IMR-90 (cell line): Measurements from ENCODE around the gene TIGD2. TPM values are rescaled to one million over a fixed set of nuclear protein-coding genes. Genes with fewer than 3 reads are reported as not detected.

ENCODE experiments used
- ATAC-seq: fragments of 200-7000 bp; cut with Tn5 transposase; 2 replicates; pipeline ENCODE4 v1.9.1; 2020; ENCODE audit warnings: low read depth, mild to moderate bottlenecking, moderate library complexity
- BruUV-seq: library from RNA; stranded (reverse); fragments of 400-500 nt; replicated peaks from 2 replicates; lab custom pipeline; 2021; lab: Mats Ljungman, UMichigan
- CTCF ChIA-PET: fragments of 300-600 bp; formaldehyde crosslinking; extraction: SDS; loops from one replicate; lab custom pipeline; 2021; ENCODE audit warnings: antibody characterized with exemption; lab: Yijun Ruan, JAX
- POLR2A ChIA-PET: fragments of 300-600 bp; sonication (Branson Sonifier 250); formaldehyde crosslinking; loops from one replicate; lab custom pipeline; 2022; ENCODE audit warnings: antibody characterized with exemption; ENCODE audit not compliant: unreplicated experiment; lab: Charles Lee
- DNase-seq: peaks from one replicate; pipeline ENCODE4 v3.0.0; 2013
- H2AFZ ChIP-seq: replicated peaks from 2 replicates; pipeline ENCODE3; 2013; ENCODE audit warnings: low read length, mild to moderate bottlenecking; ENCODE audit not compliant: poor library complexity
- H2AK5ac ChIP-seq: 2 replicates; pipeline ENCODE4 v1.6.1; 2013; ENCODE audit warnings: low read depth, low read length, inconsistent platforms
- H2AK9ac ChIP-seq: replicated peaks from 2 replicates; pipeline ENCODE3; 2013; ENCODE audit warnings: mild to moderate bottlenecking, low read depth, low read length, moderate library complexity; ENCODE audit not compliant: poor library complexity
- H2BK120ac ChIP-seq: 2 replicates; pipeline ENCODE4 v1.6.1; 2013; ENCODE audit warnings: low read depth, low read length, inconsistent platforms
- H2BK15ac ChIP-seq: 3 replicates; pipeline ENCODE4 v1.6.1; 2013; ENCODE audit warnings: low read depth, low read length, inconsistent platforms
- H2BK20ac ChIP-seq: 2 replicates; pipeline ENCODE4 v1.6.1; 2013; ENCODE audit warnings: low read depth, mild to moderate bottlenecking, inconsistent platforms, low read length, moderate library complexity
- H2BK5ac ChIP-seq: 2 replicates; pipeline ENCODE4 v1.6.1; 2013; ENCODE audit warnings: mild to moderate bottlenecking, low read depth, low read length, inconsistent platforms; ENCODE audit not compliant: poor library complexity, severe bottlenecking
- H3K14ac ChIP-seq: replicated peaks from 2 replicates; pipeline ENCODE4 v1.6.1; 2013; ENCODE audit warnings: low read depth, low read length, inconsistent platforms
- H3K18ac ChIP-seq: 2 replicates; pipeline ENCODE4 v1.6.1; 2013; ENCODE audit warnings: low read depth, low read length, control low read depth
- H3K23ac ChIP-seq: 2 replicates; pipeline ENCODE4 v1.6.1; 2013; ENCODE audit warnings: low read depth, low read length, inconsistent platforms
- H3K27ac ChIP-seq: 2 replicates; pipeline ENCODE4 v1.5.1; 2013; ENCODE audit warnings: mild to moderate bottlenecking, control low read depth, low read length; ENCODE audit not compliant: insufficient read depth
- H3K27me3 ChIP-seq: 2 replicates; pipeline ENCODE4 v1.6.1; 2013; ENCODE audit warnings: low read length; ENCODE audit not compliant: control insufficient read depth, insufficient read depth
- H3K36me3 ChIP-seq: 2 replicates; pipeline ENCODE4 v1.6.1; 2013; ENCODE audit warnings: low read length, mixed read lengths; ENCODE audit not compliant: control insufficient read depth, insufficient read depth
- H3K4ac ChIP-seq: 2 replicates; pipeline ENCODE4 v1.6.1; 2013; ENCODE audit warnings: low read depth, low read length, inconsistent platforms
- H3K4me1 ChIP-seq: 2 replicates; pipeline ENCODE4 v1.6.1; 2013; ENCODE audit warnings: low read length, mixed read lengths; ENCODE audit not compliant: control insufficient read depth, insufficient read depth
- H3K4me2 ChIP-seq: 2 replicates; pipeline ENCODE4 v1.6.1; 2013; ENCODE audit warnings: low read depth, mild to moderate bottlenecking, control low read depth, low read length, moderate library complexity
- H3K4me3 ChIP-seq: 2 replicates; pipeline ENCODE4 v1.5.1; 2013; ENCODE audit warnings: low read depth, mild to moderate bottlenecking, control low read depth, low read length, moderate library complexity; ENCODE audit not compliant: insufficient read depth
- H3K56ac ChIP-seq: 2 replicates; pipeline ENCODE4 v1.6.1; 2013; ENCODE audit warnings: low read length, inconsistent platforms; ENCODE audit not compliant: insufficient read depth; ENCODE audit errors: extremely low read depth
- H3K79me1 ChIP-seq, 2 experiments: 2 replicates each; pipeline ENCODE4 v1.6.1; 2013; ENCODE audit warnings: low read length in 2 of 2, inconsistent platforms in 1 of 2, low read depth in 1 of 2
- H3K9ac ChIP-seq: 2 replicates; pipeline ENCODE4 v1.6.1; 2013; ENCODE audit warnings: low read depth, low read length, control low read depth
- H3K9me1 ChIP-seq: 2 replicates; pipeline ENCODE4 v1.6.1; 2013; ENCODE audit warnings: low read length, inconsistent platforms; ENCODE audit not compliant: insufficient read depth
- H3K9me3 ChIP-seq: 2 replicates; pipeline ENCODE4 v1.6.1; 2013; ENCODE audit warnings: low read length; ENCODE audit not compliant: control insufficient read depth, insufficient read depth
- H4K20me1 ChIP-seq: 2 replicates; pipeline ENCODE4 v1.6.1; 2013; ENCODE audit warnings: low read length, inconsistent platforms; ENCODE audit not compliant: insufficient read depth
- H4K5ac ChIP-seq: 2 replicates; pipeline ENCODE4 v1.6.1; 2013; ENCODE audit warnings: mild to moderate bottlenecking, low read depth, low read length, control low read depth
- H4K8ac ChIP-seq, 2 experiments: 2 replicates each; pipeline ENCODE4 v1.6.1; 2013; ENCODE audit warnings: low read depth in 2 of 2, low read length in 2 of 2, control low read depth in 1 of 2, inconsistent platforms in 1 of 2
- H4K91ac ChIP-seq: 2 replicates; pipeline ENCODE4 v1.6.1; 2013; ENCODE audit warnings: low read depth, low read length, inconsistent platforms; ENCODE audit not compliant: insufficient read depth
- CHD1 ChIP-seq: IDR thresholded peaks from 2 replicates; pipeline ENCODE4 v1.6.1; 2012; ENCODE audit warnings: low read depth, low read length, improper control_type of control experiment
- CTCF ChIP-seq: conservative IDR thresholded peaks from 2 replicates; pipeline ENCODE4 v1.5.1; 2012; ENCODE audit warnings: mild to moderate bottlenecking, low read depth, low read length, improper control_type of control experiment
- NFE2L2 ChIP-seq: fragments of 150-350 bp; IDR thresholded peaks from 2 replicates; pipeline ENCODE4 v1.6.1; 2016; ENCODE audit warnings: low read depth, mild to moderate bottlenecking, low read length
- RCOR1 ChIP-seq: IDR thresholded peaks from 2 replicates; pipeline ENCODE4 v1.6.1; 2012; ENCODE audit warnings: mild to moderate bottlenecking, low read length, improper control_type of control experiment; ENCODE audit not compliant: insufficient replicate concordance
- RFX5 ChIP-seq: IDR thresholded peaks from 2 replicates; pipeline ENCODE4 v1.8.0; 2012; ENCODE audit warnings: low read depth, mild to moderate bottlenecking, low read length, moderate library complexity
- SMC3 ChIP-seq: fragments of 150-350 bp; IDR thresholded peaks from 2 replicates; pipeline ENCODE4 v1.6.1; 2016; ENCODE audit warnings: low read depth, mild to moderate bottlenecking, antibody characterized with exemption, low read length, moderate library complexity
- WGBS, 2 experiments: methylation state at CpG; one replicate each; pipeline versions ENCODE4 v1.1.5 to v1.1.7; 2013; ENCODE audit warnings: missing lambda C conversion rate in 2 of 2; ENCODE audit not compliant: insufficient read length in 1 of 2; ENCODE audit errors: extremely low coverage in 2 of 2; 5-methylcytosine and 5-hydroxymethylcytosine counted together
- dilution Hi-C: fragments of 300-500 bp; cut with HindIII; formaldehyde crosslinking; loops from one replicate; pipeline ENCODE4 v1.14.3; 2018; ENCODE audit warnings: low sequenced_read_pairs; ENCODE audit not compliant: unreplicated experiment
- in situ Hi-C: fragments of 300-500 bp; cut with MboI; formaldehyde crosslinking; loops from 3 replicates; pipeline ENCODE4 v1.14.3; 2019; ENCODE audit warnings: low sequenced_read_pairs, inconsistent platforms, mixed read lengths
- intact Hi-C: fragments of 100-400 bp; cut with micrococcal nuclease; formaldehyde crosslinking; loops from 2 replicates; pipeline ENCODE4 v1.10.0; 2022
- polyA plus RNA-seq, 3 experiments: library from polyadenylated mRNA; depleted of rRNA; stranded (reverse); fragments of >200 nt; gene quantifications; 2 replicates each; pipeline ENCODE4 v1.2.3, GENCODE V29; 2012; ENCODE audit warnings: low replicate concordance in 1 of 3
- total RNA-seq: library from RNA; depleted of rRNA; stranded (reverse); fragments of >200 nt; gene quantifications from 2 replicates; pipeline ENCODE4 v1.2.3, GENCODE V29; 2012

The TIGD2 gene
- total and polyA plus RNA-seq, 2 of the 4 experiments (the other 2 are of a cell fraction), result 5.6 to 12.4 TPM

GRCh38 chr4:89123451-89123851 lies 12.1 kb downstream of the TIGD2 start:
- ChIA-PET POLR2A (interaction anchor here (0.5 to 0.6 kb wide), 2 partner anchors 194 to 557 kb away, joined by 3 to 10 read pairs; no protein-coding TSS in a partner anchor), CTCF (interaction anchor here (0.6 to 1.2 kb wide), 5 partner anchors 14 to 462 kb away, joined by 3 to 4 read pairs (median 3); no protein-coding TSS in a partner anchor)
- peak; percentile 41 for DNase-seq
- TF ChIP-seq NFE2L2, result no peak
- TF ChIP-seq SMC3, result no peak
- no peak for TF ChIP-seq RCOR1
- TF ChIP-seq CHD1, result no peak
- TF ChIP-seq RFX5, result no peak
- TF ChIP-seq CTCF, result no peak
- Histone ChIP-seq H3K9ac (no peak overlapping the region), H3K23ac (no peak overlapping the region), H3K4ac (no peak overlapping the region; the same call in 1 of the 2 replicates), H3K9me3 (no peaks in the 10 kb centered on the region; the same call in 1 of the 2 replicates), H4K20me1 (no peaks in the 10 kb centered on the region), H4K91ac (no peak overlapping the region), H3K9me1 (peaks cover 14% of the 10 kb centered on the region; the same call in 1 of the 2 replicates), H3K56ac (no peak overlapping the region), H2AFZ (no peak overlapping the region), H3K14ac (no peak overlapping the region), H3K4me2 (no peak overlapping the region), H3K36me3 (no peaks in the 10 kb centered on the region), H4K8ac (no peak overlapping the region), H3K27me3 (peaks cover 2% of the 10 kb centered on the region; the same call in 1 of the 2 replicates), H3K4me1 (peaks cover 13% of the 10 kb centered on the region), H3K27ac (no peak overlapping the region), H3K4me3 (no peak overlapping the region), H4K5ac (no peak overlapping the region), H2BK20ac (0 out of 2 replicates have a peak overlapping the region, but pooled peaks have one; percentile 55), H2BK5ac (no peak overlapping the region), H2BK15ac (no peak overlapping the region), H2AK5ac (no peak overlapping the region), H3K18ac (no peak overlapping the region), H2AK9ac (no peak overlapping the region), H2BK120ac (no peak overlapping the region), H3K79me1 (no peaks in the 10 kb centered on the region)
- WGBS, 2 experiments, result 92% methylated on average over 2 of the region's 5 CpGs; no CpG with 5 or more reads in 1 of the 2 experiments
- intact Hi-C loops (no loop called here), in situ Hi-C loops (no loop called here), dilution Hi-C loops (no loop called here)
- no TSS peak for BruUV-seq
- peak; percentile 34 for ATAC-seq
